Activated CD8-positive, alpha-beta memory T cell treated with anti-CD3 and anti-CD28 coated beads, Interleukin-2, amount 50 U/mL, for 48 hours (primary cell): ENCODE data around the gene FAM219A.
"Not testable (repeated sequence)": the region's sequence is repeated elsewhere in the genome, so short reads cannot be mapped to it uniquely, and the experiment has no call there.

ENCODE experiments used
- DNase-seq: peaks from one replicate; pipeline ENCODE4 v3.0.0-alpha.2; 2020

Gene FAM219A

GRCh38 chr9:34374339-34374738 is 84.0 kb downstream of the FAM219A start:
- DNase-seq, result no peak

- DNase-seq, result no peak
These were observed 84.6 kb downstream of the FAM219A start for GRCh38 chr9:34373749-34374148.

- DNase-seq, result no peak
These were observed 85.8 kb downstream of the FAM219A start for GRCh38 chr9:34372467-34373011.

- no peak for DNase-seq
These were observed 86.4 kb downstream of the FAM219A start for GRCh38 chr9:34371886-34372466.

- no peak for DNase-seq
These were observed 87.1 kb downstream of the FAM219A start for GRCh38 chr9:34370970-34371880.

GRCh38 chr9:34370335-34370969 is 87.9 kb downstream of the FAM219A start:
- DNase-seq, result no peak

- no peak for DNase-seq
These were observed 88.7 kb downstream of the FAM219A start for GRCh38 chr9:34369636-34370035.

- DNase-seq, result not testable (repeated sequence)
These were observed 89.6 kb downstream of the FAM219A start for GRCh38 chr9:34368796-34369195.

GRCh38 chr9:34367751-34368410 is 90.5 kb downstream of the FAM219A start:
- not testable (repeated sequence) for DNase-seq

- DNase-seq, result no peak
These were observed 92.0 kb downstream of the FAM219A start for GRCh38 chr9:34366365-34366764.

- no peak for DNase-seq
These were observed 93.1 kb downstream of the FAM219A start for GRCh38 chr9:34365282-34365681.

GRCh38 chr9:34363619-34364351 is 94.6 kb downstream of the FAM219A start:
- no peak for DNase-seq

- no peak for DNase-seq
These were observed 95.7 kb downstream of the FAM219A start for GRCh38 chr9:34362614-34363214.

GRCh38 chr9:34352957-34353356 is 105.4 kb downstream of the FAM219A start:
- not testable (repeated sequence) for DNase-seq

GRCh38 chr9:34352122-34352652 is 106.2 kb downstream of the FAM219A start:
- not testable (repeated sequence) for DNase-seq

GRCh38 chr9:34349324-34349723 is 109.0 kb downstream of the FAM219A start:
- DNase-seq, result no peak
